Measurements from ENCODE around the gene POLE.

The POLE gene

DNA sequence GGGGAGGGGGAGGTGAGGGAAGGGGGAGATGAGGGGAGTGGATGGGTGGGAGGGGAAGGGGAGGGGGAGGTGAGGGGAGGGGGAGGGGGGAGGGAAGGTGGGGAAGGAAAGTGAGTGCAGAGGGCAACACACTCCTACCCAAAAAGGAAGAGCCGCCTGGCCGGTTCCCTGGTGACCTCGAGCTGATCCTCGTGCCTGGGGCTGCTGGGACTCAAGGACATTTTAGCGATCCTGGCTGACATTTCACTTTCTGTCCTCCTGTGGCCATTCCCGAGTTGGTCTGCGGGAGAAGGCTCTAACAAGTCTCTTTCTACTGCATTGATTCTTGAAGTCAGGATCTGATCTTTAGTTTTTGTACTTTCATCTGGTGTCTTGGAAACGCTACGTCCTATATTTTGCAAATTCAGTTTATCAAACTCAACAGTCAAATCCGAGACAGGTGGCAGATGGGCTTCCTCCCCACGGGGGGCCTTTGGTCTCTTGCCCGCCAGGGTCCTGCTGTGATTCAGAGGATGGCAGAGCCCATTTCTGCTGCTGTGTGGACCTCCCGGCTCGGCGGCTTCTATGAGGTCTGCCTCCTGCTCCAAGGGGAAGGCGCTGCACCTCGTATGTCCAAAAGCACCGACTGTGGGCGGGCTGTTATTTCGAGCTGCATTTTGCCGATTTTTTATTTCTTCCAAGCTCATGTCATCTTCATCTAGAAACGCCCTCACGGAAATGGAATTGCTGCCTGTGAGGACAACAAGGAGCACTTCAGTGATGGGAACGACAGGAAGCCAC, 42.6 kb upstream of the POLE start:
- TF ChIP-seq CEBPB (IDR thresholded peaks at IDR 0.05) (no peak), NFIC (IDR thresholded peaks at IDR 0.05) (no peak), TCF12 (IDR thresholded peaks at IDR 0.05; ENCODE audit: low read depth) (no peak), ZBTB7A (IDR thresholded peaks at IDR 0.05; ENCODE audit: low read depth) (no peak), FOXM1 (IDR thresholded peaks at IDR 0.05; ENCODE audit: borderline replicate concordance, low read depth) (no peak), YY1 (IDR thresholded peaks at IDR 0.05; ENCODE audit: low read depth) (no peak), EGR1 (IDR thresholded peaks at IDR 0.05) (no peak)
- TF ChIP-seq, protein P1, sequence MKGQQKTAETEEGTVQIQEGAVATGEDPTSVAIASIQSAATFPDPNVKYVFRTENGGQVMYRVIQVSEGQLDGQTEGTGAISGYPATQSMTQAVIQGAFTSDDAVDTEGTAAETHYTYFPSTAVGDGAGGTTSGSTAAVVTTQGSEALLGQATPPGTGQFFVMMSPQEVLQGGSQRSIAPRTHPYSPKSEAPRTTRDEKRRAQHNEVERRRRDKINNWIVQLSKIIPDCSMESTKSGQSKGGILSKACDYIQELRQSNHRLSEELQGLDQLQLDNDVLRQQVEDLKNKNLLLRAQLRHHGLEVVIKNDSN (IDR thresholded peaks at IDR 0.05): no peak
- TF ChIP-seq, protein P2, sequence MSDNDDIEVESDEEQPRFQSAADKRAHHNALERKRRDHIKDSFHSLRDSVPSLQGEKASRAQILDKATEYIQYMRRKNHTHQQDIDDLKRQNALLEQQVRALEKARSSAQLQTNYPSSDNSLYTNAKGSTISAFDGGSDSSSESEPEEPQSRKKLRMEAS (IDR thresholded peaks at IDR 0.05): no peak
- TF ChIP-seq, protein P3, sequence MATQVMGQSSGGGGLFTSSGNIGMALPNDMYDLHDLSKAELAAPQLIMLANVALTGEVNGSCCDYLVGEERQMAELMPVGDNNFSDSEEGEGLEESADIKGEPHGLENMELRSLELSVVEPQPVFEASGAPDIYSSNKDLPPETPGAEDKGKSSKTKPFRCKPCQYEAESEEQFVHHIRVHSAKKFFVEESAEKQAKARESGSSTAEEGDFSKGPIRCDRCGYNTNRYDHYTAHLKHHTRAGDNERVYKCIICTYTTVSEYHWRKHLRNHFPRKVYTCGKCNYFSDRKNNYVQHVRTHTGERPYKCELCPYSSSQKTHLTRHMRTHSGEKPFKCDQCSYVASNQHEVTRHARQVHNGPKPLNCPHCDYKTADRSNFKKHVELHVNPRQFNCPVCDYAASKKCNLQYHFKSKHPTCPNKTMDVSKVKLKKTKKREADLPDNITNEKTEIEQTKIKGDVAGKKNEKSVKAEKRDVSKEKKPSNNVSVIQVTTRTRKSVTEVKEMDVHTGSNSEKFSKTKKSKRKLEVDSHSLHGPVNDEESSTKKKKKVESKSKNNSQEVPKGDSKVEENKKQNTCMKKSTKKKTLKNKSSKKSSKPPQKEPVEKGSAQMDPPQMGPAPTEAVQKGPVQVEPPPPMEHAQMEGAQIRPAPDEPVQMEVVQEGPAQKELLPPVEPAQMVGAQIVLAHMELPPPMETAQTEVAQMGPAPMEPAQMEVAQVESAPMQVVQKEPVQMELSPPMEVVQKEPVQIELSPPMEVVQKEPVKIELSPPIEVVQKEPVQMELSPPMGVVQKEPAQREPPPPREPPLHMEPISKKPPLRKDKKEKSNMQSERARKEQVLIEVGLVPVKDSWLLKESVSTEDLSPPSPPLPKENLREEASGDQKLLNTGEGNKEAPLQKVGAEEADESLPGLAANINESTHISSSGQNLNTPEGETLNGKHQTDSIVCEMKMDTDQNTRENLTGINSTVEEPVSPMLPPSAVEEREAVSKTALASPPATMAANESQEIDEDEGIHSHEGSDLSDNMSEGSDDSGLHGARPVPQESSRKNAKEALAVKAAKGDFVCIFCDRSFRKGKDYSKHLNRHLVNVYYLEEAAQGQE (IDR thresholded peaks at IDR 0.05; ENCODE audit: low read depth): no peak

DNA sequence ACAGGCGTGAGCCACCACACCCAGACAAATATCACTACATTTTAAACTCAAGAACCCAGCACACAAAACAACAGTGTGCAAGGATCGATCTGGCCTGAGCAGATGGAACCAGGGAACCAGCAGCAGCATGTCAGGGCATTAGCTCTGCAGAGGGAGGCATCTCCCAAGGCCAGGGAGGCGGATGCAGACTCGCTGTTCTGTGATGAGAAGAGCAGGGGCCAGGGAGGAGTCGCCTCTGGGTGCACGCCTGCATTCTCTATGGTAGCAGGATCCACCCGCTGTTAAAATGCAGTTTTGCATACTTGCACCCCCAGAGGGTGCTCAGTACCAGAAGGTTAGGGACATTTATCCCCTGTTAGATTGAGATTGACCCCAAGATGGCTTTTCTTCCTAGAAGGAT, 41.4 kb upstream of the POLE start:
- no peak for TF ChIP-seq EP300 (IDR thresholded peaks at IDR 0.05; ENCODE audit: borderline replicate concordance)
- TF ChIP-seq EGR1 (IDR thresholded peaks at IDR 0.05): no peak
- TF ChIP-seq, protein P2 (IDR thresholded peaks at IDR 0.05): no peak
- no peak for TF ChIP-seq TEAD4 (IDR thresholded peaks at IDR 0.05)
- no peak for TF ChIP-seq ZBTB7A (IDR thresholded peaks at IDR 0.05; ENCODE audit: low read depth)
- no peak for TF ChIP-seq FOXM1 (IDR thresholded peaks at IDR 0.05; ENCODE audit: borderline replicate concordance, low read depth)
- no peak for TF ChIP-seq CREB1 (IDR thresholded peaks at IDR 0.05; ENCODE audit: low read depth)
- TF ChIP-seq, protein P1 (IDR thresholded peaks at IDR 0.05): no peak
- no peak for TF ChIP-seq NFIC (IDR thresholded peaks at IDR 0.05)
- TF ChIP-seq TAF1 (IDR thresholded peaks at IDR 0.05; ENCODE audit: low read depth): no peak

DNA sequence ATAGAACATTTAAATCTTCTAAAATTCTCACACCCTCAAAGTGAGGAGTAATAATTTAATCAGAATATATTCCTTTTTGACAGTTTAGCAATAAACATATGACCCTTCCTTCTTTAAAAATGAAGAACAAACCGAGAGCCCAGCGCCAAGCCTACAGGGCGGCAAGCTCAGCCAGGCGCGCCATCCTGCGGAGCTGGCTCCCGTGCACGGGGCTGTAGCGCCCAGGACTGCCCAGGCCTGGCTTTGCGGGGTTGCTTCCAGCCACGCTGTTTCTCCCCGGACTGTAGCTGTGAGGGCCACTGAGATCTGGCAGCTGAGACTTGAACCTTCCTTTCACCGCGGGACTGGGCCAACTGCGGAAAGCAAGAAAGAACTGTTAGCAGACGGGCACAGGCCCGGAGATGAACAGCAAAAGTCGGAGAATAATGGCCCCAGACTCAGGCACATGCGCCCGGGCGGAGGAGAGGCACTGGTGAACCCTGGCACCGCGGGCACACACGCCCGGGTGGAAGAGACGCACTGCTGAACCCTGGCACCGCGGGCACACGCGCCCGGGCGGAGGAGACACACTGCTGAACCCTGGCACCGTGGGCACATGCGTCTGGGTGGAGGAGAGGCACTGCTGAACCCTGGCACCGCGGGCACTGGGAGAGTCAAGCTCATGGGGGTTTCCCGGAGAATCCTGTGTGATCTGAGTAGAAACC, 40.1 kb upstream of the POLE start:
- TF ChIP-seq TEAD4 (IDR thresholded peaks at IDR 0.05) (no peak), EP300 (IDR thresholded peaks at IDR 0.05; ENCODE audit: borderline replicate concordance) (no peak), CEBPB (IDR thresholded peaks at IDR 0.05) (no peak), ZBTB7A (IDR thresholded peaks at IDR 0.05; ENCODE audit: low read depth) (no peak), NFIC (IDR thresholded peaks at IDR 0.05) (no peak)
- TF ChIP-seq, protein P1 (IDR thresholded peaks at IDR 0.05): no peak
- TF ChIP-seq, protein P3 (IDR thresholded peaks at IDR 0.05; ENCODE audit: low read depth): no peak
- TF ChIP-seq, protein P2 (IDR thresholded peaks at IDR 0.05): no peak

DNA sequence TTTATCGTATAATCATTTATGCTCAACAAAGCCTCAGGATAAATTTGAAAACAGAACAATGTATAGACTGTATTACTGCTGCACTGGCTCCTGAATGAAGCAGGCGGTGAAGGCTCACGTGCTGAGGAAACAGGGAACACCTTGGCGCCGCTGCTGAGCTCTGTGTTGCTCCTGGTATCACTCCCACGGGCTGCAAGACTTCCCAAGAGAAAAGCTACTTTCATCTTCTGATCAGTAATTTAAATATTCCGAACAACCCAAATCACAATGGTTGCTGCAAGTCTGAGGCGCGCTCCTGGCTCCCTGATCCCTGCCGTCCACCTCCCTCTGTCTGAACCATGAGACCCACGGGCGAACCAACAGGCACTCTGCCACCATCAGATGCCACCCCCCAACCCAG, 39.2 kb upstream of the POLE start:
- TF ChIP-seq TEAD4 (IDR thresholded peaks at IDR 0.05) (no peak), TCF12 (IDR thresholded peaks at IDR 0.05; ENCODE audit: low read depth) (no peak), CEBPB (IDR thresholded peaks at IDR 0.05) (no peak), EP300 (IDR thresholded peaks at IDR 0.05; ENCODE audit: borderline replicate concordance) (no peak), FOXM1 (IDR thresholded peaks at IDR 0.05; ENCODE audit: borderline replicate concordance, low read depth) (no peak), YY1 (IDR thresholded peaks at IDR 0.05; ENCODE audit: low read depth) (no peak), EGR1 (IDR thresholded peaks at IDR 0.05) (no peak), RAD21 (IDR thresholded peaks at IDR 0.05; ENCODE audit: low read depth) (no peak), NFIC (IDR thresholded peaks at IDR 0.05) (no peak), ZBTB7A (IDR thresholded peaks at IDR 0.05; ENCODE audit: low read depth) (no peak), TAF1 (IDR thresholded peaks at IDR 0.05; ENCODE audit: low read depth) (no peak)
- TF ChIP-seq, protein P3 (IDR thresholded peaks at IDR 0.05; ENCODE audit: low read depth): no peak
- TF ChIP-seq, protein P1 (IDR thresholded peaks at IDR 0.05): no peak
- TF ChIP-seq, protein P2 (IDR thresholded peaks at IDR 0.05): no peak

All from Ishikawa (cell line).